DOHH2 (cell line): ENCODE results near the gene SNX22.

ENCODE experiments used
- H3F3A ChIP-seq: fragments of 200-600 bp; sonication (generic), shearing (Covaris generic); 2 replicates; pipeline ENCODE4 v1.6.0; 2016; ENCODE audit warnings: antibody characterized with exemption, mild to moderate bottlenecking; ENCODE audit not compliant: control insufficient read depth, insufficient read depth
- H3K27ac ChIP-seq: fragments of 200-600 bp; sonication (generic); 2 replicates; pipeline ENCODE4 v1.5.1; 2014; ENCODE audit warnings: low read depth, mild to moderate bottlenecking, low read length, moderate library complexity
- H3K27me3 ChIP-seq: fragments of 200-600 bp; sonication (generic); 2 replicates; pipeline ENCODE4 v1.6.1; 2014; ENCODE audit warnings: mild to moderate bottlenecking, low read length, mixed read lengths; ENCODE audit not compliant: control insufficient read depth
- H3K36me3 ChIP-seq: fragments of 200-600 bp; sonication (generic); 2 replicates; pipeline ENCODE4 v1.6.1; 2014; ENCODE audit warnings: mild to moderate bottlenecking, low read length, moderate library complexity, mixed read lengths; ENCODE audit not compliant: control insufficient read depth
- H3K4me1 ChIP-seq: fragments of 200-600 bp; sonication (generic); 2 replicates; pipeline ENCODE4 v1.6.1; 2014; ENCODE audit warnings: mild to moderate bottlenecking, low read length, mixed read lengths; ENCODE audit not compliant: control insufficient read depth
- H3K4me2 ChIP-seq: fragments of 200-600 bp; sonication (generic); 2 replicates; pipeline ENCODE4 v1.6.0; 2014; ENCODE audit warnings: mild to moderate bottlenecking, low read length, moderate library complexity
- H3K4me3 ChIP-seq: fragments of 200-600 bp; sonication (generic); 2 replicates; pipeline ENCODE4 v1.5.1; 2014; ENCODE audit warnings: mild to moderate bottlenecking, low read length, mixed read lengths
- H3K79me2 ChIP-seq: fragments of 200-600 bp; sonication (generic); 2 replicates; pipeline ENCODE4 v1.6.1; 2014; ENCODE audit warnings: mild to moderate bottlenecking, low read length, mixed read lengths; ENCODE audit not compliant: control insufficient read depth
- H3K9me2 ChIP-seq: fragments of 200-600 bp; sonication (generic); replicated peaks from 2 replicates; pipeline ENCODE4 v1.6.1; 2014; ENCODE audit warnings: mild to moderate bottlenecking, low read length, mixed read lengths; ENCODE audit not compliant: control insufficient read depth
- H3K9me3 ChIP-seq: fragments of 200-600 bp; sonication (generic); 2 replicates; pipeline ENCODE4 v1.6.1; 2014; ENCODE audit warnings: antibody characterized with exemption, low read length, mixed read lengths; ENCODE audit not compliant: control insufficient read depth, insufficient read depth
- H4K20me1 ChIP-seq: fragments of 200-600 bp; sonication (generic); 2 replicates; pipeline ENCODE4 v1.6.0; 2014; ENCODE audit warnings: low read depth, mild to moderate bottlenecking, antibody characterized with exemption, low read length, moderate library complexity; ENCODE audit not compliant: control insufficient read depth, insufficient read depth
- CTCF ChIP-seq: fragments of 200-600 bp; sonication (generic); IDR thresholded peaks from one replicate; pipeline ENCODE4 v1.5.1; 2014; ENCODE audit warnings: antibody characterized with exemption, mild to moderate bottlenecking, low read depth, low read length; ENCODE audit not compliant: poor library complexity, severe bottlenecking
- EZH2phosphoT487 ChIP-seq: fragments of 200-600 bp; sonication (generic); IDR thresholded peaks from 2 replicates; pipeline ENCODE4 v1.6.1; 2017; ENCODE audit warnings: borderline replicate concordance, mild to moderate bottlenecking, antibody characterized with exemption, low read length, moderate library complexity, mixed read lengths

SNX22 gene

DNA sequence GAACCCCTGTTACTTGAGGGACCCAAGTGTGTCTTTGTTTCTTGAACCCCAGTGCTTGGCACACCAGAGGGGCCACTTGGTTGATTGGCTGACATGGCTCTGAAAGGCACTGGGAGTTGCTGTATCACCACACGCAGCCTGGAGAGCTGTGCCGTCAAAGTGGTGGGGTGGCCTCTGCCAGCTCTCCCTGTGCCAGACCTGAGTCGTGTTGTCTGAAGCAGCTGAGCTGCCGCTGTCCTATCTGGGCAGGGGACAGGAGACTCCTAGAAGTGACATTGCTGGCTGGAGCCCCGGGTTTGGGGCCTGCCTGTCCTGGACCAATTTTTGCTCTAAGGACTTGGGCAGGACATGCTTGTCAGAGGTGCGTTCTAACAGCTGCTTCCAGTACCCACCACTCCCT is 5.5 kb upstream of the SNX22 start:
- H4K20me1 ChIP-seq, result no peaks in the 10 kb centered on the region
- no peak overlapping the region for H3K4me3 ChIP-seq
- no peak overlapping the region for H3K4me2 ChIP-seq
- TF ChIP-seq CTCF (no peak), EZH2phosphoT487 (no peak)
- no peak overlapping the region for H3K27ac ChIP-seq
- H3K27me3 ChIP-seq, result no peaks in the 10 kb centered on the region
- peaks cover 14% of the 10 kb centered on the region; the same call in 1 of the 2 replicates for H3F3A ChIP-seq
- H3K36me3 ChIP-seq, result peaks cover 11% of the 10 kb centered on the region; the same call in 1 of the 2 replicates
- H3K79me2 ChIP-seq, result no peaks in the 10 kb centered on the region
- no peaks in the 10 kb centered on the region for H3K9me2 ChIP-seq
- H3K4me1 ChIP-seq, result peaks cover 51% of the 10 kb centered on the region
- H3K9me3 ChIP-seq, result no peaks in the 10 kb centered on the region

- TF ChIP-seq CTCF, result no peak
- no peak for TF ChIP-seq EZH2phosphoT487
- H3K9me3 ChIP-seq, result no peaks in the 10 kb centered on the region
- H3K27me3 ChIP-seq, result no peaks in the 10 kb centered on the region
- 0 out of 2 replicates have a peak, but pooled peaks cover 8% of the 10 kb centered on the region for H3K36me3 ChIP-seq
- H3K9me2 ChIP-seq, result no peaks in the 10 kb centered on the region
- no peak overlapping the region for H3K4me2 ChIP-seq
- H3K4me3 ChIP-seq, result no peak overlapping the region
- H3K27ac ChIP-seq, result no peak overlapping the region
- H3K4me1 ChIP-seq, result peaks cover 55% of the 10 kb centered on the region
- H3K79me2 ChIP-seq, result no peaks in the 10 kb centered on the region
- peaks cover 14% of the 10 kb centered on the region; the same call in 1 of the 2 replicates for H3F3A ChIP-seq
- no peaks in the 10 kb centered on the region for H4K20me1 ChIP-seq
Measured at GRCh38 chr15:64146520-64146884, 5.0 kb upstream of the SNX22 start.

DNA sequence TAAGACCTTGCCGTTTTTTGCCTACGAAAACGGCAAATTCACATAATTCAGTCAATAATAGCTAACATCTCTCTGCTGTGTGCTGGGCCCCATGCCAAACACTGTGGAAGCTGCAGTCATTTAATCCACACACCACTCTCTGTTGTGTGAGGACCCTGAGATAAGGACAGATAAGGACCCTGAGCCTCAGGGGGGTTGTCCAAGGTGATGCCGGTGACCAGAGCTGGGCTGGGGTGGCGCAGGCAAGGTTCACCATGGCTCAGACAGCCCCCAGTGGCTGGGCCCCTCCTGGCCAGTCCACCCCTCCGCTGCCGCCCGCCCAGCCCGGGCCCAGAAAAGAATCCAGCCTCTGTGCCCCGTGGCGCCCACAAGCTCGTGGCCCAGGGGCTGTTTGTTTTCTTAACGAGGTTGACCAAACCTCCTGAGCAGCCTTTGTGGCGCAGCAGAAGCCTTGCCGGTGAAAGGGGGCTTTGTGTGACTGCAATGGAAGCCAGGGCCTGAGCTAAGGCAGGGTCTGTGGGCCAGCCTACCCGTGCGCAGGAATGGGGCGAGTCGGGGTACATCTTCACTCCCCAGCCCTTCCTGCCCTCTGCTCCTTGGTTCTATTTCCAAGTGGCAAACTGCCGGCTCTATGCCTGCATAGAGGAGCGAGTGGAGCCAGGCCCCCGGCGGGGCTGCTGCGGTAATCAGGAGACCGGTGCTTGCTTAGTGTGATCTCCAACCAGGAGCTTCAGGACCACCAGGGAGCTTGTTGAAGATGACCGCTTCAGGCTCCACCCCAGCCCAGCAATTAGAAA is 4.4 kb upstream of the SNX22 start:
- TF ChIP-seq EZH2phosphoT487, result no peak
- no peak for TF ChIP-seq CTCF
- H3K4me2 ChIP-seq, result no peak overlapping the region
- H3K79me2 ChIP-seq, result peaks cover 4% of the 10 kb centered on the region
- H3K4me1 ChIP-seq, result peaks cover 55% of the 10 kb centered on the region
- 0 out of 2 replicates have a peak, but pooled peaks cover 8% of the 10 kb centered on the region for H3K36me3 ChIP-seq
- H3K27me3 ChIP-seq, result no peaks in the 10 kb centered on the region
- no peaks in the 10 kb centered on the region for H4K20me1 ChIP-seq
- H3K4me3 ChIP-seq, result no peak overlapping the region
- H3K27ac ChIP-seq, result no peak overlapping the region
- H3K9me3 ChIP-seq, result no peaks in the 10 kb centered on the region
- peaks cover 14% of the 10 kb centered on the region; the same call in 1 of the 2 replicates for H3F3A ChIP-seq
- H3K9me2 ChIP-seq, result no peaks in the 10 kb centered on the region
